Stimulated activated CD4-positive, alpha-beta T cell treated with anti-CD3 and anti-CD28 coated beads, Interleukin-12 subunit alpha, Interleukin-12 subunit beta, amount 100 ng/mL, for 24 hours (primary cell): Measurements from ENCODE around the gene ADAM15.

ENCODE experiments used
- DNase-seq, 2 experiments: peaks; one replicate each; pipeline ENCODE4 v3.0.0-alpha.2; 2020; ENCODE audit warnings: low read depth in 2 of 2

ADAM15 gene

GRCh38 chr1:155050560-155051341, at the start of gene ADAM15:
Gene ADAM15, plus strand, starts transcription at chr1:155051316. Its CDS starts 71 bp downstream, at chr1:155051387.
- DNase-seq, result peak; percentile 59 to 72

- DNase-seq, result no peak
These were observed 49.8 kb upstream of the ADAM15 start for GRCh38 chr1:155001425-155001674.

GRCh38 chr1:155001675-155002463, 49.2 kb upstream of the ADAM15 start:
- peak; percentile 97 to 100 for DNase-seq

GRCh38 chr1:155002464-155003226, 48.5 kb upstream of the ADAM15 start, which contains the start of gene ZBTB7B:
Gene ZBTB7B, plus strand, starts transcription at chr1:155002802. Its CDS starts 11,859 bp downstream, at chr1:155014661.
- DNase-seq, result no peak

- DNase-seq, result no peak
These were observed 47.8 kb upstream of the ADAM15 start for GRCh38 chr1:155003227-155003765.

- DNase-seq, result no peak
These were observed 47.3 kb upstream of the ADAM15 start for GRCh38 chr1:155003766-155004351.

- no peak for DNase-seq
These were observed 46.6 kb upstream of the ADAM15 start for GRCh38 chr1:155004352-155005075.

- no peak for DNase-seq
These were observed 45.8 kb upstream of the ADAM15 start for GRCh38 chr1:155005076-155006011.

- no peak for DNase-seq
These were observed 44.5 kb upstream of the ADAM15 start for GRCh38 chr1:155006601-155007101.

GRCh38 chr1:155007251-155007828, 43.8 kb upstream of the ADAM15 start:
- DNase-seq, result no peak

GRCh38 chr1:155008015-155008941, 42.8 kb upstream of the ADAM15 start:
- peak in 1 of 2 experiments; percentile 88 for DNase-seq

- DNase-seq, result no peak
These were observed 41.9 kb upstream of the ADAM15 start for GRCh38 chr1:155009221-155009711.

GRCh38 chr1:155009742-155010141, 41.4 kb upstream of the ADAM15 start:
- no peak for DNase-seq

GRCh38 chr1:155010211-155010918, 40.8 kb upstream of the ADAM15 start:
- no peak for DNase-seq

GRCh38 chr1:155011004-155011416, 40.1 kb upstream of the ADAM15 start:
- DNase-seq, result no peak

GRCh38 chr1:155011437-155012025, 39.6 kb upstream of the ADAM15 start:
- DNase-seq, result no peak

- DNase-seq, result no peak
These were observed 39.0 kb upstream of the ADAM15 start for GRCh38 chr1:155012026-155012546.
